Gastroesophageal sphincter (tissue), 4 donors: ENCODE results near the gene DCST1. TPM values are rescaled to one million over a fixed set of nuclear protein-coding genes. Genes with fewer than 3 reads are reported as not detected.

Experiments
- ATAC-seq: fragments of 150-250 bp; one replicate; pipeline ENCODE4 v1.9.1; 2016; ENCODE audit warnings: mild to moderate bottlenecking, moderate library complexity
- H3K27ac ChIP-seq, 4 donors: fragments of 200-600 bp; sonication (generic) in 3 of 4; 1 replicate in 3 of 4; 2 replicates in 1 of 4; pipeline ENCODE4 v1.5.1; 2016 to 2019
- H3K27me3 ChIP-seq: fragments of 200-600 bp; sonication (generic); one replicate; pipeline ENCODE4 v1.5.1; 2019
- H3K36me3 ChIP-seq, 2 donors: fragments of 200-600 bp; sonication (generic); one replicate each; pipeline ENCODE4 v1.5.1; 2019; ENCODE audit warnings: control low read depth in 1 of 2
- H3K4me1 ChIP-seq, 3 donors: fragments of 200-600 bp; sonication (generic); 1 replicate in 2 of 3; 2 replicates in 1 of 3; pipeline ENCODE4 v1.5.1; 2016 to 2019; ENCODE audit warnings: control low read depth in 2 of 3
- H3K4me3 ChIP-seq, 2 donors: fragments of 200-600 bp; sonication (generic); one replicate each; pipeline ENCODE4 v1.5.1; 2019; ENCODE audit warnings: mild to moderate bottlenecking in 1 of 2, moderate library complexity in 1 of 2
- H3K9me3 ChIP-seq, 3 donors: fragments of 200-600 bp; sonication (generic); one replicate each; pipeline ENCODE4 v1.5.1; 2017 to 2019; ENCODE audit warnings: control low read depth in 2 of 3
- CTCF ChIP-seq, 4 experiments: fragments of 200-600 bp in 2 of 4; fragments of 450-650 bp in 2 of 4; sonication (generic) in 1 of 4; IDR thresholded peaks; one replicate each; pipeline ENCODE4 v1.5.1; 2017 to 2019; ENCODE audit warnings: antibody characterized with exemption in 4 of 4, mild to moderate bottlenecking in 2 of 4, moderate library complexity in 2 of 4
- EP300 ChIP-seq: sonication (generic); formaldehyde crosslinking; IDR thresholded peaks from one replicate; pipeline ENCODE4 v1.6.1; 2017; ENCODE audit warnings: antibody characterized with exemption, mild to moderate bottlenecking
- POLR2A ChIP-seq, 2 donors: fragments of 450-650 bp; IDR thresholded peaks; one replicate each; pipeline ENCODE4 v1.6.1; 2017; ENCODE audit warnings: antibody characterized with exemption in 2 of 2, mild to moderate bottlenecking in 2 of 2, moderate library complexity in 1 of 2
- POLR2AphosphoS5 ChIP-seq: sonication (generic); formaldehyde crosslinking; IDR thresholded peaks from one replicate; pipeline ENCODE4 v1.6.1; 2017; ENCODE audit warnings: antibody characterized with exemption
- WGBS, 2 donors: methylation state at CpG; one replicate each; pipeline ENCODE4 v1.1.5; 2018; ENCODE audit warnings: low coverage in 1 of 2; 5-methylcytosine and 5-hydroxymethylcytosine counted together
- total RNA-seq, 4 donors: library from RNA; depleted of rRNA; stranded (reverse); fragments of >200 nt; gene quantifications; one replicate each; pipeline ENCODE4 v1.1.0, GENCODE V29; 2016

Gene DCST1
- total RNA-seq, 4 donors from 2014 or later: not detected

GRCh38 chr1:155085504-155086127, 52.0 kb downstream of the DCST1 start:
- TF ChIP-seq POLR2A (IDR thresholded peaks at IDR 0.05) (no peak), CTCF (IDR thresholded peaks at IDR 0.05) (no peak), EP300 (no peak), POLR2AphosphoS5 (no peak)
- 2% methylated on average over 10 of the region's 32 CpGs; no CpG with 5 or more reads in 1 of the 2 donors for WGBS, 2 donors
- peaks cover 39% of the 10 kb centered on the region for H3K27me3 ChIP-seq
- peak; percentile 31 for ATAC-seq
- H3K9me3 ChIP-seq: no peaks in the 10 kb centered on the region
- H3K27ac ChIP-seq: peak overlapping the region; percentile 60 to 91 (median 90)
- no peaks in the 10 kb centered on the region for H3K36me3 ChIP-seq
- H3K4me3 ChIP-seq: peak overlapping the region; percentile 43 to 68
- peaks cover 5 to 55% (median 38%) of the 10 kb centered on the region in 3 donors for H3K4me1 ChIP-seq

- peak overlapping the region in 1 of 2 donors; percentile 68 for H3K4me3 ChIP-seq
- H3K27ac ChIP-seq: peak overlapping the region in 3 of 4 donors; percentile 90 to 91 (median 91)
- no peak for TF ChIP-seq POLR2A (IDR thresholded peaks at IDR 0.05)
- TF ChIP-seq CTCF (IDR thresholded peaks at IDR 0.05): peak; percentile 93 to 100 (median 98)
- no peak for TF ChIP-seq POLR2AphosphoS5
- H3K4me1 ChIP-seq: peaks cover 2 to 52% (median 33%) of the 10 kb centered on the region in 3 donors
- ATAC-seq: no peak
- no peaks in the 10 kb centered on the region for H3K9me3 ChIP-seq
- 8 to 50% methylated on average over 2 to 5 of the region's 24 CpGs for WGBS, 2 donors
- H3K27me3 ChIP-seq: peaks cover 33% of the 10 kb centered on the region
- no peaks in the 10 kb centered on the region for H3K36me3 ChIP-seq
These were observed 52.6 kb downstream of the DCST1 start for GRCh38 chr1:155086128-155086741.

GRCh38 chr1:155086856-155087535, 53.4 kb downstream of the DCST1 start:
- Histone ChIP-seq H3K27me3 (peaks cover 25% of the 10 kb centered on the region), H3K4me1 (peaks cover under 1 to 52% (median 31%) of the 10 kb centered on the region in 3 donors), H3K9me3 (no peaks in the 10 kb centered on the region), H3K27ac (peak overlapping the region in 2 of 4 donors; percentile 7 to 91), H3K36me3 (no peaks in the 10 kb centered on the region), H3K4me3 (no peak overlapping the region)
- WGBS, 2 donors: 52 to 68% methylated on average over 2 to 6 of the region's 8 CpGs
- no peak for ATAC-seq
- TF ChIP-seq POLR2AphosphoS5 (no peak), CTCF (IDR thresholded peaks at IDR 0.05) (no peak), POLR2A (IDR thresholded peaks at IDR 0.05) (no peak), EP300 (no peak)

GRCh38 chr1:155091071-155092051, 57.7 kb downstream of the DCST1 start:
- TF ChIP-seq POLR2AphosphoS5 (no peak), EP300 (no peak), CTCF (IDR thresholded peaks at IDR 0.05) (peak; percentile 97 to 99 (median 98))
- H3K27ac ChIP-seq: peak overlapping the region in 1 of 4 donors; percentile 9
- 15 to 30% methylated on average over 4 to 6 of the region's 29 CpGs for WGBS, 2 donors
- peak; percentile 65 for ATAC-seq
- H3K9me3 ChIP-seq: no peaks in the 10 kb centered on the region
- peaks cover 0 to 41% (median 21%) of the 10 kb centered on the region in 3 donors for H3K4me1 ChIP-seq
- no peaks in the 10 kb centered on the region for H3K36me3 ChIP-seq
- H3K27me3 ChIP-seq: no peaks in the 10 kb centered on the region
- no peak overlapping the region for H3K4me3 ChIP-seq
